NK-92 (cell line): Measurements from ENCODE around the gene C18orf32.
"Not testable (repeated sequence)": the region's sequence is repeated elsewhere in the genome, so short reads cannot be mapped to it uniquely, and the experiment has no call there.

Experiments
- DNase-seq: peaks from one replicate; lab custom pipeline; 2025; ENCODE audit not compliant: unreplicated experiment; lab: John Stamatoyannopoulos, UW

C18orf32 gene

DNA sequence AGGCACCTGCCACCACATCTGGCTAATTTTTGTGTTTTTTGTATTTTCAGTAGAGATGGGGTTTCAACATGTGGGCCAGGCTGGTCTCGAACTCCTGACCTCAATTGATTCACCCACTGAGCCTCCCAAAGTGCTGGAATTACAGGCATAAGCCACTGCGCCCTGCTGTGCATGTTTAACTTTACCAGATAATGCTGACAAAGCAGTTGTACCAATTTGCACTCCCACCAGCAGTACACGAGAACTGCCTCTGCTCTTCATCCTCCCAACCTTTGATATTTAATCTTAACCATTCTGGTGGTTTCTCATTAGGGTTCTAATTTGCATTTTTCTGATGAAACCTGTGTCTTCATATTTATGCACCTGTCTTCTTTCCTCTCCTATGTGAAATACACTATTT, 14.6 kb downstream of the C18orf32 start:
- no peak for DNase-seq

DNA sequence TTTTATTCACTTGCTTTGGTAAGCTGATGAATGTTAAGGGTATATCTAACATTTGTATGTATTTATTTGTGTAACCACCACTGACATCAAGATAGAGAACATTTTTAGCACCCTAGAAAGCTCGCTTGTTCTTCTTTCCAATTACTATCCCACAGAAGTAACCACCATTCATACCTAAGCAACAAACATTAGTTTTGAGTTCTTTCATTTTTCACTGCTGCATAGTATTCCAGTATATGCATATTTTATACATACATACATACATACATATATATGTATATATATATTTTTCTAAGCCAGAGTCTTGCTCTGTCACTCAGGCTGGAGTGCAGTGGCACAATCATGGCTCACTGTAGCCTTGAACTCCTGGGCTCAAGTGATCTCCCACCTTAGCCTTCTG, 15.5 kb downstream of the C18orf32 start:
- no peak for DNase-seq

GRCh38 chr18:49467599-49467998, 19.4 kb downstream of the C18orf32 start:
- DNase-seq = no peak

GRCh38 chr18:49467019-49467563, 19.9 kb downstream of the C18orf32 start:
- no peak for DNase-seq

DNA sequence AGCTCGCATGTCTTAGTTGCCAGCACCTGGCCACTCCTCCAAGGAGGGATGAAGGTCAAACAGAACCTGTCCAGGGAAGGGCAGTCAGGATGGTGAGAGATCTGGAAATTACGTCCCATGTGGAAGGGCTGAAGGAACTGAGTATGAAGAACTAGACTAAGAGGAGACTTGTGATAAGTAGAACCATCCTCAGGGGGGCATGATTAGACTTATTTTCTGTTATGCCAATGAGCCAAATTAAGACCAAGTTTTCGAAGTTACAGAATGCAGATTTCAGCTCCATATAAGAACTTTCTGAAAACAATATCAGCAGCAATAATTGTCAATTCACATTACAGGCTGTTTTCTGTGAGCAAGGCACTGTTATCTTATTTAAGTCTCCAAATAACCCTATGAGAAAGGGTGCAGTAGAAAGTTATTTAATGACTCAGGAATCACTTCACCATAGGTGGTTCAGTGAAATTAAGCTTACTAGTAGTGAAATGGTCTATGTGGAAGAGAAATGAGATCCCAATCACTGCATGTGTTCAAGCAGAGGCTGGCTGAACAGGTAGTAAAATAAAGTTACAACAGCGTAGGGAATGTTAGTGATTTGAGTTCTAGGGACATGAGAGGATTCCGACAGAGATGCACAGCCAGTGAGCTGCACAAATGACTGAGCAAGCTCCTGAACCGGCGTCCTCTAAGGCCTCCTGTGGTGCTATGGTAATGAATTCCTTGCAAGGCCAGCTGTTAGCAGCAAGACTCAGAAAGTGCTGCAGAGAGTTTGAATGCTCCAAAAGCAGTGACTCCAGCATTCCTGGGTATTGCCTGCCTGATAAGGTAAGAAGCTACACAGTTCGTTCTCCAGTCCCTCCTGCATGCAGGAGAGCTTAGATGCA, 22.1 kb downstream of the C18orf32 start:
- DNase-seq = no peak

DNA sequence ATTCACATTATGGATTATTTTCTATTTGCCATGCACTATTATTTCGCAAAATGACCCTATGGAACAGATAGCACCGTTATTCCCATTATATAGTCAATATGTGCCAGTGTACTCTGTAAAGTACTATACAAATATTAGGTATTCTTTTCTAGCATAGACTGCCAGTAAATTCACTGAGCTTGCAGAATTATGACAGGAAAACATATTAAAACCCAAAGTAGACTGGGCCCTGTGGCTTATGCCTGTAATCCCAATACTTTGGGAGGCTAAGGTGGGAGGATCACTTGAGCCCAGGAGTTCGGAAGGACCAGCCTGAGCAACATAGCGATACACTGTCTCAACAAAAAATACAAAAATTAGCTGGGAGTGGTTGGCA, 25.4 kb downstream of the C18orf32 start:
- no peak for DNase-seq

GRCh38 chr18:49460976-49461601, 25.9 kb downstream of the C18orf32 start:
- DNase-seq = no peak

DNA sequence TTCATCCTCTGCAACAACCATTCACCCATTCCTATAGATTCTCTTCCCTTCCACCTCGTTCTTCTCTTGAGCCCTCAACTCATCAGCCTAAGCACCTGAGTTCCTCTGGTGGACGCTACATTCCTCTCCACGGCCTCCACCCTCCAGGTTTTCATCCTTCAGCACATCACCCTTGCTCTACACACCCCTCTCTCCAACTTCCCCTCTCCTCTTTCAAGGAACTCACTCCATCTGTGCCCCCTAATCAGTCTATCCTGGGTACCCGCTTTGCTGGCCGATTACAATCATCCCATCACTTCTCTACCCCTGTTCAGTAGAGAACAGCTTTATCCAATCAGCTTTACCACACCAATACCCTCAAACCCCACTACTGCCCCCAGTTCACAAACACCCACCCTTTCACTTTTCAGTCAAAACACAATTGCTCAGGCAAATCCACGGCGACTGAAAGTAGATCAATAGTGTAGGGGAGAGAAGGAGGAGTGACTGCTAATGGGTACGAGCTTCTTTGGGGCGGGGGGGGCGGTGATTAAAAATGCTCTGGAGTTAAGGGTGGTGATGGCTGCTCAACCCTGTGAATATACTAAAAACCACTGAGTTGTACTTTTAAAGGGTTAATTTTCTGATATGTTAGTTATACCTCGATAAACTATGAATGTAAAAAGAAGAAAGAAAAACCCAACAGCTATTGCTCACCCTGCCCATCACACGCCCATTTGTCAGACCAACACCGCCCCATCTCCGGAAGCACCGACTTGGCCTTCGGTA, 27.4 kb downstream of the C18orf32 start:
- no peak for DNase-seq

DNA sequence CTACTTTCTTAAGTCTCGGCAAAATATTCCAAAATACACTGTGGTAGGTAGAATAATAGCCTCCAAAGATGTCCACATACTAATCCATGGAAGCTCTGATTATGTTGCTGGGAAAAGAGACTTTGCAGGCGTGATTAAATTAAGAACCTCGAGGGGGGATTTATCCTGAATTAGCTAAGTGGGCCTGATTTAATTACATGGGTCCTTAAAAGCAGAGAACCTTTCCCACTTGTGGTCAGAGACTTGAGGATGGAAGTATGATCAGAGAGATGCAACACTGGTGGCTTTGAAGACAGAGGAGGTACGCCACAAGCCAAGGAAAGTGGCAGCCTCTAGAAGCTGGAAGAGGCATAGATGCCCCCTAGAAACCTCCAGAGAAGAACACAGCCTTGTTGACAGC, 29.4 kb downstream of the C18orf32 start:
- no peak for DNase-seq

- DNase-seq = no peak
These were observed 30.2 kb downstream of the C18orf32 start for GRCh38 chr18:49456794-49457193.

DNA sequence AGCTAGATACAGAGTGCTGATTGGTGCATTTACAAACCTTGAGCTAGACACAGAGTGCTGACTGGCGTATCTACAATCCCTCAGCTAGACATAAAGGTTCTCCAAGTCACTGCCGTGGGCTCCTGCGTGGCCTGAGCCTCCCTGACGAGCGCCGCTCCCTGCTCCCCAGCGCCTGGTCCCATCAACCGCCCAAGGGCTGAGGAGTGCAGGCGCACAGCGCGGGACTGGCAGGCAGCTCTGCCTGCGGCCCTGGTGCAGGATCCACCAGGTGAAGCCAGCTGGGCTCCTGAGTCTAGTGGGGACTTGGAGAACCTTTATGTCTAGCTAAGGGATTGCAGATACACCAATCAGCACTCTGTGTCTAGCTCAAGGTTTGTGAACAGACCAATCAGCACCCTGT, 34.5 kb downstream of the C18orf32 start:
- DNase-seq = not testable (repeated sequence)

DNA sequence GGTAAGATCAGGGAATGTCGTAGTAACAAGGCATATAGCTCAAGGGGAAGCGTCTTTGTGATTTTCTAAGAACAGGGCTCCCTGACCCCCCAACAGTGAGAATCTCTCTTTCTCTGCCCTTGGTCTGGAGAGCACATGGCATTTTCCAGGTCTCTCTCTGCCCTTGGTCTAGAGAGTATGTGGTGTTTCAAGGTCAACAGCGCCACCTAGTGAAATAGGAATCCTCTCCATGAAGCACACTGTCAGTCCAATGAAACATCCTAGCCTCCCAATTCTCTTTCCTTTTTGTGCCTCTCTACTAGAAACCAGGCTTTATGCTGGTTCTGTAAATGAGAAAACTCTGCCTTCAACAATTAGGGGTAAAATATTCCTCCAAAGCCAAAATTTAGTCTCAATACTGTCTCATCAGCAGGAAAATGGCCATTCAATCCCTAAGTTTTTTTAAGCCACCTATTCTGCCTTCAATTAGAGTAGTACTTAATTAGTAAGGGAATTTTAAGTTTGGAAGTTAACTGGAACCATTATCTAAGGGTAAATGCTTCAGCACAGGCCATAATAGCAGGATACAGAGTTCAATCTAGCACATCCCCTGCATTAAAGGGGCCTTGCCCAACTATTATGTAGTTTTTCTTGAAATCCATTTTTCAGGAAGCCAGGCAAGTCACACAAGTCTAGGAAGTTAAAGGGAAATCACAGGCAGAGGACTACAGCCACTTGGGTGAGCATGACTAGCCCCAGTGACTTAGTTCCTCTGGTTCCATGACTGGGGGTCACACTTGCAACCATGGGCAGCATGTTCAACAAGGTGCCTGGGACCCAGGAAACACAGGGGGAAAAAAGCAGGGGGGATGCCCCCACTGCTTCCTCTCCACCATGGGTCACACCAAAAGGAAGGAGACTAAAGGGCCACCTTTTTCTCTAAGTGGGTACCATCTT, 39.0 kb downstream of the C18orf32 start:
- no peak for DNase-seq

DNA sequence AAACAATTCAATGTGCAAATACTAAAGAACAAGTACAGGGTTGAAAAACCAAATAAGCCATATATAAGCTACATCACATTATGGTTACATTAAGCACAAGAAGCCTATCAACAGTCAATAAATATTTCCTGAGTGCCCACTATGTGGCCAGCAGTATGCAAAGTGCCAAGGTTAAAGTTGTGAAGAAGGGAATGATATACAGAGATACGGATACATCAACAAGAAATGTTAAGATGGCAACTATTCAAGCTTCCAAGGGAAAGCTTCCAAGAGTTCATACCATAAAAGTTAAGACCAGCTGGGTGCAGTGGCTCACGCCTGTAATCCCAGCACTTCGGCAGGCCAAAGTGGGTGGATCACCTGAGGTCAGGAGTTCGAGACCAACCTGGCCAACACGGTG, 40.6 kb downstream of the C18orf32 start:
- DNase-seq = no peak

- DNase-seq = no peak
These were observed 42.5 kb downstream of the C18orf32 start for GRCh38 chr18:49444581-49444980.

GRCh38 chr18:49443837-49444236, 43.2 kb downstream of the C18orf32 start:
- DNase-seq = no peak

DNA sequence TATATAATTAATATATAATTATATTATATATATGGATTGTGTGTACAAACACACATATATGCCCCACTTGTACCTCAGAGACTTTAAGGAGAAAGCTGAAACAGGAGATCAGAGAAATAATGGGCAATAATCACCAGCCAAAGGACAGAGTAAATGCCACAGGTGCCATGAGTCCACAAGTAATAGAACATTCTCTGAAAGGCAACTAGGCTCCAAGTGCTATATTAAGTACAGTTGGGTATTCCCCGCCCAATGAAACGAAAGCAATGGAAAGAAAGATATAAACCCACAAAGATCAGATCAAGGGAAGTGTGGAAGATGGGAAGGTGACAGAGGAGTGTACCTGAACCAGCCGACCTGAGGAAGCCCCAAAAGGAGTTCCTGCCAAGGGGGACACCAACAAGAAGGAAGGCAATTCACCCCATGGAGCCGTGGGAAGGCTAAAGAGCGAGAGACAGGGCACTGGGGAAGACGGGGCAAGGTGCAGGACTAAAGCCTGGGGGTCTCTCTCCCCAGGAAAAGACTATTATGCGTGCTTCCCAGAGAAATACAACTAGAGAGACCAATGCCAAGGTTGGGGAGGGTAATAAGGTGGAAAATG, 45.6 kb downstream of the C18orf32 start:
- no peak for DNase-seq

DNA sequence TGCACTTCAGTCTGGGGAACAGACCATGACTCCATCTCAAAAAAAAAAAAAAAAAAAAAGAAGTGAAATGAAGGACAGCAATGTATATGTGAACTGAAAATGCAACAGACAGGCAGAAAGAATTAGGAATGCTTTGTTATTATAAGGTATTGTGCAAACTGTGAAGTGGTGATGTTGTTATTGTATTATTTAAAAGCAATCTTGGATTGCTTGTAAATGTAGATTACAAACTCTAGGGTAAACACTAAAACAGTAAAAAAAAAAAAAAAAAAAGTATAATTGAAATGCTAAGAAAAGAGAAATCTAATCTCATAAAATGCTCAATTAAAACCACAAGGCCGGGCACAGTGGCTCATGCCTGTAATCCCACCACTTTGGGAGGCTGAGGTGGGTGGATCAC, 51.9 kb downstream of the C18orf32 start:
- no peak for DNase-seq

- no peak for DNase-seq
These were observed 54.4 kb downstream of the C18orf32 start for GRCh38 chr18:49432602-49433001.

DNA sequence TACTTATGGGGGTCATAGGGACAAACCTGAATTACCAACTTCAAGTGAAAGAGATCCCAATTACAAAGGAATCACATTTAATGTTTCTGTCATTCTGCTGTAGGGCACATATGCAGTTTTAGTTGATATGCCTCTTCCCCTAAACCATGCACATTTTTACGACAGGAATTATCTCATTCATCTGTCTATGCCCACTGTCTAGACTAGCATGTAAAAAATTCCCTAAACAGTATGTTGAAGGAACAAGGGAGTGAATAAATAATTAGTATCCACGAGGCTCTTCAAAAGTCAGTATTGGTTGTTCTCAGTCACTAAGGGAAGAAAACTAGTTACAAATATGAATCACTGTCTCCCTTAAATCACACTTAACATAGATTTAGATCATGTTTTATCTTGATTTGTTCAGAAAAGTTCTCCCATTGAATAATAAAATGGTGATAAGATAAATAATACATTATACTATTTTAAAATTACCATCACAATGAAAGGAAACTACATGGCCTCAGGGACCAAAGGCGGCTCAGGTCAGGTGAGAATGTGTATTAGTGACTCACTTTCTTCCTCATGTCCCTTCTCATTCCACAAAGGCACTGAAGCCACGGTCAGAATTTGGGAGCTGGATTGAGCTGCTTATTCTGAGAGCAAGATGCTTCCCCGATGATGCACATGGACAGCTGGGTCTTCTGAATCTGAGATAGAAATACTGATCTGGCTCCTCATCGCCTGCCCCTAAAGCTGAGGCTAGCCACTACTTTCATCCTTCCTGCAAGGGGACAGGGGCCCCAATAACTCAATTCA, 55.7 kb downstream of the C18orf32 start:
- no peak for DNase-seq
